ENCODE data around the gene H2AZ1. TPM values are rescaled to one million over a fixed set of nuclear protein-coding genes. Genes with fewer than 3 reads are reported as not detected.
A peak's percentile ranks its signal among the peaks of the same experiment; 100 is the strongest.

H2AZ1 gene
- total and polyA plus RNA-seq, 9 of the 15 experiments (the other 6 are each of a cell fraction or from before 2014, with no cell fraction given): 605 to 4,380 (median 768) TPM

DNA sequence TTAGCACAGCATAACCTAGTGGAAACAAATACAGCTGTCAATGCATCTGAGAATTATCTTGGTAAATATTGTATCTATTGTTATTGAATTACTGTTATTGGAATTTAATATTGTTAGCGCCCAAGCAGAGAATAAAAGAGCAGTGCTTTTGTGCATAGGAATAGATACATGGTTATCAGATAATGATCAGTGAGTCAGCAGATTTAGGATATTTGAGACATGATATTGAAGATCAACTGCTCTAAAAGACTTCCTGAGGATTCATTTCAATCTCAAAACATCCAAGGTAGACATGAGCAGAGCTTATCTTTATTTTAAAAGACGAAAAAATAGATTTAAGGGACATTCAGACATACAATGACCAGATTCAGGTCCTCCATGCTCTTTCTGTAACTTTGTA lies 10.6 kb upstream of the H2AZ1 start (continued):
- TF ChIP-seq, protein P1, sequence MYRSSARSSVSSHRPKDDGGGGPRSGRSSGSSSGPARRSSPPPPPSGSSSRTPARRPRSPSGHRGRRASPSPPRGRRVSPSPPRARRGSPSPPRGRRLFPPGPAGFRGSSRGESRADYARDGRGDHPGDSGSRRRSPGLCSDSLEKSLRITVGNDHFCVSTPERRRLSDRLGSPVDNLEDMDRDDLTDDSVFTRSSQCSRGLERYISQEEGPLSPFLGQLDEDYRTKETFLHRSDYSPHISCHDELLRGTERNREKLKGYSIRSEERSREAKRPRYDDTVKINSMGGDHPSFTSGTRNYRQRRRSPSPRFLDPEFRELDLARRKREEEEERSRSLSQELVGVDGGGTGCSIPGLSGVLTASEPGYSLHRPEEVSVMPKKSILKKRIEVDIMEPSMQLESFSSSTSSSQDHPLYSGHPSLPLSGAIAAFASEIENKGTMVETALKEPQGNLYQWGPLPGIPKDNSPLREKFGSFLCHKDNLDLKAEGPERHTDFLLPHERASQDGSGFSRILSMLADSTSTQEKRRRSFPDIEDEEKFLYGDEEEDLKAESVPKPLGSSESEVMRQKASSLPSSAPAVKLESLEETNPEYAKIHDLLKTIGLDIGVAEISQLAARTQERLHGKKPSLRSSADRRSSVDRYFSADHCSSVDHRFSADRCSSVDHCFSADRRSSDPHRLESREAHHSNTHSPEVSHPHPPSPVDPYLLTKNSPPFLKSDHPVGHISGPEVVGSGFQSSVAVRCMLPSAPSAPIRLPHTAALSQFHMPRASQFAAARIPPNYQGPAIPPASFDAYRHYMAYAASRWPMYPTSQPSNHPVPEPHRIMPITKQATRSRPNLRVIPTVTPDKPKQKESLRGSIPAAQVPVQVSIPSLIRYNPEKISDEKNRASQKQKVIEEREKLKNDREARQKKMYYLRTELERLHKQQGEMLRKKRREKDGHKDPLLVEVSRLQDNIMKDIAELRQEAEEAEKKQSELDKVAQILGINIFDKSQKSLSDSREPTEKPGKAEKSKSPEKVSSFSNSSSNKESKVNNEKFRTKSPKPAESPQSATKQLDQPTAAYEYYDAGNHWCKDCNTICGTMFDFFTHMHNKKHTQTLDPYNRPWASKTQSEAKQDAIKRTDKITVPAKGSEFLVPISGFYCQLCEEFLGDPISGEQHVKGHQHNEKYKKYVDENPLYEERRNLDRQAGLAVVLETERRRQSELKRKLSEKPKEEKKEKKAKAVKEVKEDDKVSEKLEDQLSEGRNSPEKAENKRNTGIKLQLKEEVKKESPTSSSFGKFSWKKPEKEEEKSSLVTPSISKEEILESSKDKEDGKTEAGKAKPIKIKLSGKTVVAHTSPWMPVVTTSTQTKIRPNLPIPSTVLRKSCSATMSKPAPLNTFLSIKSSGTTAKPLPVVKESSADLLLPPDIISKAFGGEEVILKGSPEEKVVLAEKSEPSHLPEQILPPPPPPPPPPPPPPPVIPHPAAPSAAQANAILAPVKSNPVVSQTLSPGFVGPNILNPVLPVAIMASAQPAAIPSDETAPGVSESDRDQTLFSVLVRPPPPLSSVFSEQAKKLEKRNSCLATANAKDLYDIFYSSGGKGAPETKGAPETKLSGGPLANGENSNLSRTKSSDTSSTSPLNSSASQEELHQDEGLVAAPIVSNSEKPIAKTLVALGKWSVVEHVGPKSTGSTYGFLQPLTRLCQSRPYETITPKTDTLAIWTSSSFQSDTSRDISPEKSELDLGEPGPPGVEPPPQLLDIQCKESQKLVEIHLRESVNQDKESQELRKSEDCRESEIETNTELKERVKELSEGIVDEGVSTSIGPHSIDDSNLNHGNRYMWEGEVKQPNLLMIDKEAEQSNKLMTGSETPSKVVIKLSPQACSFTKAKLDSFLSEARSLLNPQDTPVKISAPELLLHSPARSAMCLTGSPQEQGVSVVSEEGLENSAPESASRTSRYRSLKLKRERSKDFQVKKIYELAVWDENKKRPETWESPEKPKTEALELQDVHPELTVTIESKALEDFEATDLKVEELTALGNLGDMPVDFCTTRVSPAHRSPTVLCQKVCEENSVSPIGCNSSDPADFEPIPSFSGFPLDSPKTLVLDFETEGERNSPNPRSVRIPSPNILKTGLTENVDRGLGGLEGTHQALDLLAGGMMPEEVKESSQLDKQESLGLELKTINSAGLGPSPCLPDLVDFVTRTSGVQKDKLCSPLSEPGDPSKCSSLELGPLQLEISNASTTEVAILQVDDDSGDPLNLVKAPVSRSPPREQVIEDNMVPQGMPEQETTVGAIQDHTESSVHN (IDR thresholded peaks at IDR 0.05; ENCODE audit: borderline replicate concordance in 1 of 2, low read depth in 1 of 2): no peak
- no peak for TF ChIP-seq ZNF324 (CRISPR knock-in tag; IDR thresholded peaks at IDR 0.05)
- no peak for TF ChIP-seq OTX1 (CRISPR knock-in tag; IDR thresholded peaks at IDR 0.05)
- TF ChIP-seq, protein P2, sequence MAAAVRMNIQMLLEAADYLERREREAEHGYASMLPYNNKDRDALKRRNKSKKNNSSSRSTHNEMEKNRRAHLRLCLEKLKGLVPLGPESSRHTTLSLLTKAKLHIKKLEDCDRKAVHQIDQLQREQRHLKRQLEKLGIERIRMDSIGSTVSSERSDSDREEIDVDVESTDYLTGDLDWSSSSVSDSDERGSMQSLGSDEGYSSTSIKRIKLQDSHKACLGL (CRISPR knock-in tag; IDR thresholded peaks at IDR 0.05; ENCODE audit: borderline replicate concordance, poor library complexity, severe bottlenecking): no peak
- TF ChIP-seq NEUROD1 (IDR thresholded peaks at IDR 0.05; ENCODE audit: borderline replicate concordance, low read depth, low read length, partially characterized antibody): no peak
- no peak for TF ChIP-seq ZNF146 (CRISPR knock-in tag; IDR thresholded peaks at IDR 0.05; ENCODE audit: unreplicated experiment)
- no peak for TF ChIP-seq TAF15 (IDR thresholded peaks at IDR 0.05; ENCODE audit: low read depth, low read length)
- peak; percentile 28; the same call in 1 of the 2 replicates for TF ChIP-seq NFE2L1 (tag; IDR thresholded peaks at IDR 0.05; ENCODE audit: borderline replicate concordance, low read depth)
- TF ChIP-seq ELF4 (CRISPR knock-in tag; IDR thresholded peaks at IDR 0.05): no peak
- TF ChIP-seq RCOR1 (IDR thresholded peaks at IDR 0.05; ENCODE audit: borderline replicate concordance in 1 of 2, low read depth in 2 of 2, low read length in 2 of 2): no peak
- TF ChIP-seq ZNF311 (CRISPR knock-in tag; IDR thresholded peaks at IDR 0.05): no peak
- TF ChIP-seq, protein P3, sequence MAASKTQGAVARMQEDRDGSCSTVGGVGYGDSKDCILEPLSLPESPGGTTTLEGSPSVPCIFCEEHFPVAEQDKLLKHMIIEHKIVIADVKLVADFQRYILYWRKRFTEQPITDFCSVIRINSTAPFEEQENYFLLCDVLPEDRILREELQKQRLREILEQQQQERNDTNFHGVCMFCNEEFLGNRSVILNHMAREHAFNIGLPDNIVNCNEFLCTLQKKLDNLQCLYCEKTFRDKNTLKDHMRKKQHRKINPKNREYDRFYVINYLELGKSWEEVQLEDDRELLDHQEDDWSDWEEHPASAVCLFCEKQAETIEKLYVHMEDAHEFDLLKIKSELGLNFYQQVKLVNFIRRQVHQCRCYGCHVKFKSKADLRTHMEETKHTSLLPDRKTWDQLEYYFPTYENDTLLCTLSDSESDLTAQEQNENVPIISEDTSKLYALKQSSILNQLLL (CRISPR knock-in tag; IDR thresholded peaks at IDR 0.05; ENCODE audit: borderline replicate concordance): no peak
- TF ChIP-seq CHD2 (IDR thresholded peaks at IDR 0.05; ENCODE audit: low read depth, low read length): no peak
- TF ChIP-seq ETV5 (CRISPR knock-in tag; IDR thresholded peaks at IDR 0.05; ENCODE audit: low read depth): no peak
- TF ChIP-seq PURB (CRISPR knock-in tag; IDR thresholded peaks at IDR 0.05; ENCODE audit: low read depth): no peak
- TF ChIP-seq ZBTB8A (IDR thresholded peaks at IDR 0.05; ENCODE audit: partially characterized antibody): no peak
- TF ChIP-seq, protein P4, sequence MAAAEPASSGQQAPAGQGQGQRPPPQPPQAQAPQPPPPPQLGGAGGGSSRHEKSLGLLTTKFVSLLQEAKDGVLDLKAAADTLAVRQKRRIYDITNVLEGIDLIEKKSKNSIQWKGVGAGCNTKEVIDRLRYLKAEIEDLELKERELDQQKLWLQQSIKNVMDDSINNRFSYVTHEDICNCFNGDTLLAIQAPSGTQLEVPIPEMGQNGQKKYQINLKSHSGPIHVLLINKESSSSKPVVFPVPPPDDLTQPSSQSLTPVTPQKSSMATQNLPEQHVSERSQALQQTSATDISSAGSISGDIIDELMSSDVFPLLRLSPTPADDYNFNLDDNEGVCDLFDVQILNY (CRISPR knock-in tag; IDR thresholded peaks at IDR 0.05): no peak
- TF ChIP-seq DACH1 (IDR thresholded peaks at IDR 0.05; ENCODE audit: partially characterized antibody): no peak

Data from K562 (cell line).